ENCODE measurements around the gene TAS2R60. TPM values are rescaled to one million over a fixed set of nuclear protein-coding genes. Genes with fewer than 3 reads are reported as not detected.
"Not testable (repeated sequence)": the region's sequence is repeated elsewhere in the genome, so short reads cannot be mapped to it uniquely, and the experiment has no call there.

The TAS2R60 gene
- polyA plus RNA-seq, 3 donors, result 0.35 TPM; not detected in 2

GRCh38 chr7:143422033-143422432 is 21.2 kb upstream of the TAS2R60 start:
- no peak for DNase-seq
- peaks cover 0 to 3% (median 0%) of the 10 kb centered on the region in 3 donors for H3K27me3 Mint-ChIP-seq (ENCODE audit: low read depth in 3 of 3)
- H3K4me3 Mint-ChIP-seq, result no peak overlapping the region
- Histone ChIP-seq H4K20me1 (ENCODE audit: insufficient read depth, low read length) (no peaks in the 10 kb centered on the region), H3K27ac (ENCODE audit: low read depth in 1 of 2, low read length in 2 of 2) (no peak overlapping the region), H2AFZ (ENCODE audit: insufficient read depth, low read depth, low read length, poor library complexity, severe bottlenecking) (no peak overlapping the region), H3K4me2 (replicated peaks; ENCODE audit: extremely low read depth, low read length, poor library complexity, severe bottlenecking) (no peak overlapping the region), H3K79me2 (ENCODE audit: insufficient read depth, low read length) (peaks cover 20% of the 10 kb centered on the region), H3K27me3 (ENCODE audit: control insufficient read depth in 2 of 2, insufficient read depth in 2 of 2, low read length in 2 of 2) (no peaks in the 10 kb centered on the region), H3K4me1 (ENCODE audit: control insufficient read depth in 1 of 2, insufficient read depth in 2 of 2, low read length in 2 of 2) (peaks cover 4 to 6% of the 10 kb centered on the region in 2 donors), H3K9me3 (replicated peaks in 1 of 2; ENCODE audit: control insufficient read depth in 1 of 2, insufficient read depth in 1 of 2, low read length in 2 of 2) (peaks cover 0 to 3% of the 10 kb centered on the region in 2 donors), H3K9ac (ENCODE audit: insufficient read depth, low read length, poor library complexity, severe bottlenecking) (no peak overlapping the region), H3K4me3 (replicated peaks in 1 of 3; ENCODE audit: low read depth in 2 of 3, low read length in 3 of 3) (no peak overlapping the region), H3K36me3 (replicated peaks in 1 of 2; ENCODE audit: control insufficient read depth in 1 of 2, insufficient read depth in 2 of 2, low read length in 2 of 2) (peaks cover 0 to 52% of the 10 kb centered on the region in 2 donors)
- H3K9me3 Mint-ChIP-seq, result peaks cover 8 to 21% (median 14%) of the 10 kb centered on the region in 7 donors
- H3K27ac Mint-ChIP-seq, result no peak overlapping the region
- H3K36me3 Mint-ChIP-seq, result peaks cover 53% of the 10 kb centered on the region in 2 donors
- 79% methylated on average over 2 of the region's 3 CpGs for WGBS (ENCODE audit: insufficient coverage)
- TF ChIP-seq, protein P1, sequence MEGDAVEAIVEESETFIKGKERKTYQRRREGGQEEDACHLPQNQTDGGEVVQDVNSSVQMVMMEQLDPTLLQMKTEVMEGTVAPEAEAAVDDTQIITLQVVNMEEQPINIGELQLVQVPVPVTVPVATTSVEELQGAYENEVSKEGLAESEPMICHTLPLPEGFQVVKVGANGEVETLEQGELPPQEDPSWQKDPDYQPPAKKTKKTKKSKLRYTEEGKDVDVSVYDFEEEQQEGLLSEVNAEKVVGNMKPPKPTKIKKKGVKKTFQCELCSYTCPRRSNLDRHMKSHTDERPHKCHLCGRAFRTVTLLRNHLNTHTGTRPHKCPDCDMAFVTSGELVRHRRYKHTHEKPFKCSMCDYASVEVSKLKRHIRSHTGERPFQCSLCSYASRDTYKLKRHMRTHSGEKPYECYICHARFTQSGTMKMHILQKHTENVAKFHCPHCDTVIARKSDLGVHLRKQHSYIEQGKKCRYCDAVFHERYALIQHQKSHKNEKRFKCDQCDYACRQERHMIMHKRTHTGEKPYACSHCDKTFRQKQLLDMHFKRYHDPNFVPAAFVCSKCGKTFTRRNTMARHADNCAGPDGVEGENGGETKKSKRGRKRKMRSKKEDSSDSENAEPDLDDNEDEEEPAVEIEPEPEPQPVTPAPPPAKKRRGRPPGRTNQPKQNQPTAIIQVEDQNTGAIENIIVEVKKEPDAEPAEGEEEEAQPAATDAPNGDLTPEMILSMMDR (IDR thresholded peaks at IDR 0.05), result no peak
- intact Hi-C loops (cut with micrococcal nuclease), result no loop called here
- H3K4me1 Mint-ChIP-seq, result peaks cover 17% of the 10 kb centered on the region

- H3K27me3 ChIP-seq (ENCODE audit: control insufficient read depth in 2 of 2, insufficient read depth in 2 of 2, low read length in 2 of 2); H3K4me2 ChIP-seq (replicated peaks; ENCODE audit: extremely low read depth, low read length, poor library complexity, severe bottlenecking); H2AFZ ChIP-seq (ENCODE audit: insufficient read depth, low read depth, low read length, poor library complexity, severe bottlenecking); H3K79me2 ChIP-seq (ENCODE audit: insufficient read depth, low read length); H3K4me3 ChIP-seq (replicated peaks in 1 of 3; ENCODE audit: low read depth in 2 of 3, low read length in 3 of 3); DNase-seq; H3K27me3 Mint-ChIP-seq (ENCODE audit: low read depth in 3 of 3); H4K20me1 ChIP-seq (ENCODE audit: insufficient read depth, low read length); H3K4me1 ChIP-seq (ENCODE audit: control insufficient read depth in 1 of 2, insufficient read depth in 2 of 2, low read length in 2 of 2); H3K9me3 ChIP-seq (replicated peaks in 1 of 2; ENCODE audit: control insufficient read depth in 1 of 2, insufficient read depth in 1 of 2, low read length in 2 of 2); H3K27ac ChIP-seq (ENCODE audit: low read depth in 1 of 2, low read length in 2 of 2); H3K27ac Mint-ChIP-seq; intact Hi-C loops (cut with micrococcal nuclease); H3K4me3 Mint-ChIP-seq; H3K9ac ChIP-seq (ENCODE audit: insufficient read depth, low read length, poor library complexity, severe bottlenecking): not testable (repeated sequence)
- H3K36me3 ChIP-seq (replicated peaks in 1 of 2; ENCODE audit: control insufficient read depth in 1 of 2, insufficient read depth in 2 of 2, low read length in 2 of 2), result peaks cover 0 to 39% of the 10 kb centered on the region in 2 donors
- Mint-ChIP-seq H3K4me1 (peaks cover 11% of the 10 kb centered on the region), H3K36me3 (peaks cover 37 to 39% of the 10 kb centered on the region in 2 donors), H3K9me3 (peaks cover 8 to 19% (median 12%) of the 10 kb centered on the region in 7 donors)
- 96% methylated on average over 7 of the region's 34 CpGs for WGBS (ENCODE audit: insufficient coverage)
Measured at GRCh38 chr7:143424476-143424875, 18.8 kb upstream of the TAS2R60 start.

Data from CD14-positive monocyte (primary cell).